WERI-Rb-1 (cell line): Measurements from ENCODE around the gene ZDHHC22.

Experiments
- DNase-seq: peaks from one replicate; pipeline ENCODE4 v3.0.0-alpha.2; 2020
- H3K27ac ChIP-seq: fragments of 250-450 bp; sonication (Bioruptor Pico); 2 replicates; pipeline ENCODE4 v1.5.1; 2020; ENCODE audit warnings: mild to moderate bottlenecking, moderate library complexity
- H3K27me3 ChIP-seq: fragments of 250-450 bp; sonication (Bioruptor Pico); 2 replicates; pipeline ENCODE4 v1.5.1; 2021; ENCODE audit warnings: mild to moderate bottlenecking, low read depth, moderate library complexity; ENCODE audit not compliant: insufficient read depth, severe bottlenecking
- H3K36me3 ChIP-seq: fragments of 250-450 bp; sonication (Bioruptor Pico); 2 replicates; pipeline ENCODE4 v1.5.1; 2020; ENCODE audit warnings: mild to moderate bottlenecking, moderate library complexity
- H3K4me3 ChIP-seq: 2 replicates; pipeline ENCODE4 v1.5.1; 2011; ENCODE audit warnings: low read depth, mild to moderate bottlenecking, control low read depth, low read length
- H3K9me3 ChIP-seq: fragments of 250-450 bp; sonication (Bioruptor Pico); 2 replicates; pipeline ENCODE4 v1.5.1; 2021; ENCODE audit warnings: mild to moderate bottlenecking, moderate library complexity; ENCODE audit not compliant: severe bottlenecking
- TF ChIP-seq, protein P1 (sequence below): IDR thresholded peaks from 2 replicates; pipeline ENCODE4 v1.5.1; 2011; ENCODE audit warnings: low read depth, mild to moderate bottlenecking, control low read depth, inconsistent platforms, low read length

ZDHHC22 gene, protein sequence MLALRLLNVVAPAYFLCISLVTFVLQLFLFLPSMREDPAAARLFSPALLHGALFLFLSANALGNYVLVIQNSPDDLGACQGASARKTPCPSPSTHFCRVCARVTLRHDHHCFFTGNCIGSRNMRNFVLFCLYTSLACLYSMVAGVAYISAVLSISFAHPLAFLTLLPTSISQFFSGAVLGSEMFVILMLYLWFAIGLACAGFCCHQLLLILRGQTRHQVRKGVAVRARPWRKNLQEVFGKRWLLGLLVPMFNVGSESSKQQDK

DNA sequence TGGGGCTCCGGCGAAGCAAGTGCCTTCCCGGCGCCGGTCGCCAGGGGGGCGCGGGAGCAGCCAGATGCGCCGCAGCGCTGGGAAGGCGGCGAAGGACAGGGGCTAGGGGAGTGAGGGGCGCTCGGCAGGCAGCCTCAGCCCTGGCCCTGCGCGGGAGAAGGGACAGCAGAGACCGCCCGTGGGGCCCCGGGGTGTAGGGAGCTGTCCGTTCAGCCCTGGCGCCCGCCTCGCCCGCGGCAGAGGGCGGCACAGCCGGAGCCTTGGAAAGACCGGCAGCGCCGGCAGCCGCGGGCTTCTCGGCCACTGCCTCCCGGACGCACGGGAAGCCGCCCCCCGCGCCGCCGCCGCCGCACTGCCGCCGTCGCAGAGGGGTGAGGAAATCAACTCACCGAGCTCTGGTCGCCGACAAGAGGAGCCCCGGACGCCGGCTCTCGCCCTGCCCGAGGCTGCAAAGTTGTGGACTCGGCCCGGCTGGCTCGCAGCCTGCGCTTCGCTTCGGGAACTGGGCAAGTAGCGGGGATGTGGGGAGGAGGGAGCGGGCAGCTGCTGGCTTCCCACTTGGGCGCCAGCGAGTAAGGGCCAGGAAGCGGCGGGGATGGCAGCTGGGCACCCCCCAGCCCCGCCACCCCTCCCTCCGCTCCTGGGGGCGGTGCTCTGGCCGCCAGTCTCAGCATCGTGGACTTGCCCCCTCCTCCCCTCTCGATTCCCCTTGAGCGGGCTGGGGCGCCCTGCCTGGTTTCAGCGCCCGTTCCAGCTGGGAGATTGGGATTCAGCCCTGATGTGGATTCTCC is at the start of gene ZDHHC22:
Gene ZDHHC22, minus strand, starts transcription at position 578 of the 791 bp plus-strand sequence. CDS start 2,053 bp downstream, outside the sequence.
- H3K4me3 ChIP-seq, result peak within 1 kb of the TSS; percentile 73
- DNase-seq, result peak; percentile 63
- H3K9me3 ChIP-seq, result no peaks in the 10 kb centered on the region
- peak within 1 kb of the TSS; percentile 15 for H3K27ac ChIP-seq
- TF ChIP-seq, protein P1, sequence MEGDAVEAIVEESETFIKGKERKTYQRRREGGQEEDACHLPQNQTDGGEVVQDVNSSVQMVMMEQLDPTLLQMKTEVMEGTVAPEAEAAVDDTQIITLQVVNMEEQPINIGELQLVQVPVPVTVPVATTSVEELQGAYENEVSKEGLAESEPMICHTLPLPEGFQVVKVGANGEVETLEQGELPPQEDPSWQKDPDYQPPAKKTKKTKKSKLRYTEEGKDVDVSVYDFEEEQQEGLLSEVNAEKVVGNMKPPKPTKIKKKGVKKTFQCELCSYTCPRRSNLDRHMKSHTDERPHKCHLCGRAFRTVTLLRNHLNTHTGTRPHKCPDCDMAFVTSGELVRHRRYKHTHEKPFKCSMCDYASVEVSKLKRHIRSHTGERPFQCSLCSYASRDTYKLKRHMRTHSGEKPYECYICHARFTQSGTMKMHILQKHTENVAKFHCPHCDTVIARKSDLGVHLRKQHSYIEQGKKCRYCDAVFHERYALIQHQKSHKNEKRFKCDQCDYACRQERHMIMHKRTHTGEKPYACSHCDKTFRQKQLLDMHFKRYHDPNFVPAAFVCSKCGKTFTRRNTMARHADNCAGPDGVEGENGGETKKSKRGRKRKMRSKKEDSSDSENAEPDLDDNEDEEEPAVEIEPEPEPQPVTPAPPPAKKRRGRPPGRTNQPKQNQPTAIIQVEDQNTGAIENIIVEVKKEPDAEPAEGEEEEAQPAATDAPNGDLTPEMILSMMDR, result peak; percentile 65
- no peaks in the 10 kb centered on the region for H3K36me3 ChIP-seq
- no peaks in the 10 kb centered on the region for H3K27me3 ChIP-seq

DNA sequence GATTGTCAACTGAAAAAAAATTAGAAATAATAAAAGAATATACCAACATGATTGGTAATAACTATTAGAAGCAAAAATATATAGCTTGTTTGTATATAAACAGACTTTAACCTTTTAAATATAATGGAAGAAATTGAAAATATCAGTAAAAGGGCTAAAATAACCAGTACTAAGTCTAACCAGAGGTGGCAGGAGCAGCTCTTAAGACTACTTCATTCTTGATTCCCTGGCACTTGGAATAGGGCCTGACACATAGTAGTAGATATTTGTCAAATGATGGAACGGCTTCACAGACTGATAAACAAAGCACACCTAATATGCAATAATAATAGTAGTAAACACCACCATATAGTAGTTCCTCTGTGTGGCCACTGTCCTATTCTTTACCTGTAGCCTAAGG is 49.4 kb upstream of the ZDHHC22 start:
- H3K27ac ChIP-seq, result no peak overlapping the region
- no peaks in the 10 kb centered on the region for H3K27me3 ChIP-seq
- H3K4me3 ChIP-seq, result no peak overlapping the region
- no peaks in the 10 kb centered on the region for H3K9me3 ChIP-seq
- H3K36me3 ChIP-seq, result no peaks in the 10 kb centered on the region
- DNase-seq, result no peak
- TF ChIP-seq, protein P1, result no peak

DNA sequence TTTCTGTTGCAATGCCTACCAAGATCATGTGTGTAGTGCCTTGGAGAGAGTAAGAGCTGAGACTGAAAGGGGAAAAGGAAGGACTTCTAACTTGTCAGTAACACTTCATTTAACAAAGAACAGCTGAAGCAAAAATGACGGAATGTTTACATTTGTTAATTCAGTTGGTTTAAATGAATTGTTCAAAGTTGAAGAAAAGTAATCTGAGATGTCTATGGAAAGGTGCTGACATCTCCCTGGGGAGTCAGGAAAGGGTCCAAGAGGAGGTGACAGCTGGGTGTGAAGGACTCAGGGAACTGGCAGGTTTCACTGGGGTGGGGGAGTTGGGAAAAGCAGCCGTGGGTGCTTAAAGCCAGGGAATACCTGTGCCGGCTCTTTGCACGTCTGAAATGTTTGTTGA is 47.9 kb upstream of the ZDHHC22 start:
- Histone ChIP-seq H3K36me3 (no peaks in the 10 kb centered on the region; the same call in 1 of the 2 replicates), H3K4me3 (no peak overlapping the region), H3K27ac (no peak overlapping the region), H3K9me3 (no peaks in the 10 kb centered on the region), H3K27me3 (no peaks in the 10 kb centered on the region)
- no peak for DNase-seq
- TF ChIP-seq, protein P1, result no peak

DNA sequence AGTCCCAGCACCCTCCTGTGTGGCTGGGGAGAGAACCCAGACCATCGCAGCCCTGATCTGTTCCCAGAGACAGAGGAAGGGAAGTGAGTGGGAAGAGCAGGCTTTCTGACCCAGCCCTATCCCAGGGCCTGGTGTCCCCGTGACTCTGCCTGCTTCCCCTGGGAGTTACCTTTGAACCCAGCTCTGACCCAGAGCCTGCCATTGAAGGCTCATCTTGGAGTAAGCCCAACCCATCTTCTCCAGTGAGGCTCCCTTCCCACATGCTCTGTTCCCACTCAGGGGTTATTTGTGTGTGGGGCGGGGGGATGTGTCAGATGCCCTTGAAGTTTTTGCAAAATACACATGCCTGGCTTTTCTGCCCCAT is 46.0 kb upstream of the ZDHHC22 start:
- H3K9me3 ChIP-seq, result no peaks in the 10 kb centered on the region
- H3K27me3 ChIP-seq, result no peaks in the 10 kb centered on the region
- TF ChIP-seq, protein P1, result no peak
- no peaks in the 10 kb centered on the region; the same call in 1 of the 2 replicates for H3K36me3 ChIP-seq
- H3K27ac ChIP-seq, result peak overlapping the region; percentile 89
- no peak for DNase-seq
- no peak overlapping the region for H3K4me3 ChIP-seq

DNA sequence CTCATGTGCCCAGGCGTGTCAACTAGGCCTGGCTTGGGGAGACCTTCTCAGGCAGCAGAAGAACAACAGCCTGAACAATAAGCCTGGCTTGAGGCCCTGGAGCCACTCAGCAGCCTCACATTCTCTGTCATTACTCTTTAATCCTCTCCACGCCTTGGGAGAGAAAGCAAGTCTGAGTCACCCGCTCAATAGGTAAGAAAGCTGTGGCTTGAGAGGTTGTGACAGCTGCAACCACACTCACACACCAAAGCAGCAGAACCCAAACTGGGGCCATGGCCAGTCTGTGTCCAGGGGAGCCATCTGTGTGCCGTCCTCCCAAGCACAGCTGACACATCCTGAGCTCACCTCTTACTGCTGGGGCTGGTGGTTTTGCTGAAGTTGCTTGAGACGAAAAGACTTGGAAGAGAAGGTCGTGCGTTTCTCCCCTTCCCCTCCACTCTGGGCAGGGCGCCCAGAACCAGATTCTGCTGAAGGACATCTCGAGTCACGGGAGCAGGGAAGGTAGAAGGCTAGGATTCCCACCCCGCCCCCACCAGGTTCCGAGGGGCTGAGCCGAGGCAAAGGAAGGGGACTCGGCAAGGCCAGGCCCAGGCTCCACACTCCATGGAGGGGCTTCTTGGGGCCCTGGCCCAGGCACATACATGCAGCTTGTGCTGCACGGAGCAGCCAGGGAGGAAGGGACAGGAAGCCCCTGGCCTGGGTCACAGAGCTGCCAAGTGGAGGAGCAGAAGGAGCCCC is 45.5 kb upstream of the ZDHHC22 start:
- no peaks in the 10 kb centered on the region for H3K27me3 ChIP-seq
- H3K9me3 ChIP-seq, result no peaks in the 10 kb centered on the region
- no peaks in the 10 kb centered on the region; the same call in 1 of the 2 replicates for H3K36me3 ChIP-seq
- H3K4me3 ChIP-seq, result no peak overlapping the region
- DNase-seq, result peak; percentile 81
- TF ChIP-seq, protein P1, result no peak
- peak overlapping the region; percentile 89 for H3K27ac ChIP-seq
